HEK293 (cell line): Measurements from ENCODE around the gene KBTBD12.

Source experiments
- GFI1B ChIP-seq: fragments of 450-650 bp; formaldehyde crosslinking; IDR thresholded peaks from 2 replicates; pipeline ENCODE4 v1.5.1; 2016; ENCODE audit warnings: missing biosample characterization, missing genetic modification characterization
- RBAK ChIP-seq: fragments of 450-650 bp; formaldehyde crosslinking; IDR thresholded peaks from 2 replicates; pipeline ENCODE4 v1.5.1; 2016; ENCODE audit warnings: missing biosample characterization, missing genetic modification characterization
- ZBTB21 ChIP-seq: fragments of 450-650 bp; formaldehyde crosslinking; IDR thresholded peaks from 2 replicates; pipeline ENCODE4 v1.5.1; 2017; ENCODE audit warnings: missing biosample characterization, missing genetic modification characterization
- ZSCAN16 ChIP-seq: fragments of 450-650 bp; formaldehyde crosslinking; IDR thresholded peaks from 2 replicates; pipeline ENCODE4 v1.5.1; 2016; ENCODE audit warnings: missing biosample characterization, missing genetic modification characterization
- TF ChIP-seq, protein P1 (sequence below): fragments of 450-650 bp; formaldehyde crosslinking; IDR thresholded peaks from 2 replicates; pipeline ENCODE4 v1.5.1; 2016; ENCODE audit warnings: missing biosample characterization, missing genetic modification characterization

DNA sequence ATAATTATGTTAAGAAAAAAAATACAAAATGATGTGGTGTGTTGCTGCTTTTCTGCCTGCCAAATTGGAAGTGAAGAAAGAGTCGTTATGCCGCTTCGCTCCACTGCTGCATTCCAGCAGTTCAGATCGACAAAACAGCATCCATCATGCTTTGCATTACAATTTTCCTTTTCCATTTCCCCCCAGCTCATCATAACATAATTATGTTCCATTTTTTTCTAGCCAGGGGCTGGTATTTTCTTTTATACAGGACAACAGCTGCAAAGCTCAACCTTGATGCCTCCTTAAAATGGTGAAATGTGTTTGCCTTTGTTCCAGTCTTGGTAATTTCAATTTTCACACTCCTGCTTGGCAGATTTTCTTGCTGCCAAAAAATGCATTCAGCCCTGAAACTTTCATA, 44.9 kb upstream of the KBTBD12 start:
- TF ChIP-seq, protein P1, sequence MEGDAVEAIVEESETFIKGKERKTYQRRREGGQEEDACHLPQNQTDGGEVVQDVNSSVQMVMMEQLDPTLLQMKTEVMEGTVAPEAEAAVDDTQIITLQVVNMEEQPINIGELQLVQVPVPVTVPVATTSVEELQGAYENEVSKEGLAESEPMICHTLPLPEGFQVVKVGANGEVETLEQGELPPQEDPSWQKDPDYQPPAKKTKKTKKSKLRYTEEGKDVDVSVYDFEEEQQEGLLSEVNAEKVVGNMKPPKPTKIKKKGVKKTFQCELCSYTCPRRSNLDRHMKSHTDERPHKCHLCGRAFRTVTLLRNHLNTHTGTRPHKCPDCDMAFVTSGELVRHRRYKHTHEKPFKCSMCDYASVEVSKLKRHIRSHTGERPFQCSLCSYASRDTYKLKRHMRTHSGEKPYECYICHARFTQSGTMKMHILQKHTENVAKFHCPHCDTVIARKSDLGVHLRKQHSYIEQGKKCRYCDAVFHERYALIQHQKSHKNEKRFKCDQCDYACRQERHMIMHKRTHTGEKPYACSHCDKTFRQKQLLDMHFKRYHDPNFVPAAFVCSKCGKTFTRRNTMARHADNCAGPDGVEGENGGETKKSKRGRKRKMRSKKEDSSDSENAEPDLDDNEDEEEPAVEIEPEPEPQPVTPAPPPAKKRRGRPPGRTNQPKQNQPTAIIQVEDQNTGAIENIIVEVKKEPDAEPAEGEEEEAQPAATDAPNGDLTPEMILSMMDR (tag by site-specific recombination): no peak
- TF ChIP-seq ZSCAN16 (tag by site-specific recombination): no peak
- no peak for TF ChIP-seq RBAK
- no peak for TF ChIP-seq ZBTB21 (tag by site-specific recombination)
- TF ChIP-seq GFI1B (tag by site-specific recombination): no peak
